Effector memory CD8-positive, alpha-beta T cell (primary cell): Measurements from ENCODE around the gene TIMM44.

Source experiments
- ATAC-seq: fragments of 150-1000 bp; cut with Tn5 transposase; replicated peaks from 2 replicates; pipeline ENCODE4 v1.10.0; 2021; ENCODE audit warnings: mild to moderate bottlenecking, moderate library complexity
- DNase-seq, 3 experiments: peaks; one replicate each; pipeline ENCODE4 v3.0.0; 2021
- H3K27ac Mint-ChIP-seq, 2 donors: one replicate each; pipeline ENCODE4 v1.8.0; 2022; ENCODE audit warnings: mild to moderate bottlenecking in 2 of 2, mixed read lengths in 2 of 2, moderate library complexity in 2 of 2
- H3K27me3 Mint-ChIP-seq, 2 donors: one replicate each; pipeline ENCODE4 v1.8.0; 2022; ENCODE audit warnings: mixed read lengths in 2 of 2
- H3K36me3 Mint-ChIP-seq: one replicate; pipeline ENCODE4 v1.8.0; 2022; ENCODE audit warnings: mild to moderate bottlenecking, moderate library complexity, mixed read lengths; ENCODE audit not compliant: insufficient read depth
- H3K4me1 Mint-ChIP-seq, 2 donors: one replicate each; pipeline ENCODE4 v1.8.0; 2022; ENCODE audit warnings: low read depth in 2 of 2, mixed read lengths in 2 of 2
- H3K4me3 Mint-ChIP-seq, 2 donors: one replicate each; pipeline ENCODE4 v1.8.0; 2022; ENCODE audit warnings: mild to moderate bottlenecking in 2 of 2, mixed read lengths in 2 of 2, moderate library complexity in 2 of 2
- H3K9me3 Mint-ChIP-seq, 2 donors: one replicate each; pipeline ENCODE4 v1.8.0; 2022; ENCODE audit warnings: mixed read lengths in 2 of 2

The TIMM44 gene

GRCh38 chr19:7881910-7882309, 61.6 kb downstream of the TIMM44 start:
- no peaks in the 10 kb centered on the region for H3K36me3 Mint-ChIP-seq
- H3K27me3 Mint-ChIP-seq, result no peaks in the 10 kb centered on the region
- peaks cover 0 to 1% of the 10 kb centered on the region in 2 donors for H3K4me1 Mint-ChIP-seq
- DNase-seq, result no peak
- H3K4me3 Mint-ChIP-seq, result no peak overlapping the region
- H3K9me3 Mint-ChIP-seq, result no peaks in the 10 kb centered on the region
- ATAC-seq, result no peak
- H3K27ac Mint-ChIP-seq, result peak overlapping the region in 1 of 2 donors; percentile 5

DNA sequence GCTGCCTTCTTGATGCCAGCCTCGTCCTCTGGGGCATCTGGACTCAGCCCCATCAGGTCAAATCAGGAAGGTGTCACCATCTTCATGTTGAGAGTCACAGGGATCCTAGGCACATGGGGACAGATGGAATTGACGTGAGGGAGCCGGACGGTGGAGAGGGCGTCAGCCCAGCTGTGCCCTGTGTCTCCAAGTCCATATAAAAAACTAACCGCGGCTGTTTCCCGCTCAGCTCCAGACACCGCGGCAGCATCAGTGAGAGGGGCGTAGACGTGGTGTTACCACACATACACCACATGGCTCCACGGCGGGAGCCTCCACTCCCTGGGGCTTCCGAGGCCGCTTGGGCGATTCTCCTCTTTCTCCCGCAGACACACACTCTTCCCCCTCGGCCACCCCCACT, 63.6 kb downstream of the TIMM44 start:
- Mint-ChIP-seq H3K27ac (no peak overlapping the region), H3K27me3 (peaks cover 0 to 11% of the 10 kb centered on the region in 2 donors), H3K9me3 (no peaks in the 10 kb centered on the region), H3K4me3 (no peak overlapping the region), H3K4me1 (peaks cover 0 to 1% of the 10 kb centered on the region in 2 donors), H3K36me3 (no peaks in the 10 kb centered on the region)
- DNase-seq (no peak), ATAC-seq (no peak)

DNA sequence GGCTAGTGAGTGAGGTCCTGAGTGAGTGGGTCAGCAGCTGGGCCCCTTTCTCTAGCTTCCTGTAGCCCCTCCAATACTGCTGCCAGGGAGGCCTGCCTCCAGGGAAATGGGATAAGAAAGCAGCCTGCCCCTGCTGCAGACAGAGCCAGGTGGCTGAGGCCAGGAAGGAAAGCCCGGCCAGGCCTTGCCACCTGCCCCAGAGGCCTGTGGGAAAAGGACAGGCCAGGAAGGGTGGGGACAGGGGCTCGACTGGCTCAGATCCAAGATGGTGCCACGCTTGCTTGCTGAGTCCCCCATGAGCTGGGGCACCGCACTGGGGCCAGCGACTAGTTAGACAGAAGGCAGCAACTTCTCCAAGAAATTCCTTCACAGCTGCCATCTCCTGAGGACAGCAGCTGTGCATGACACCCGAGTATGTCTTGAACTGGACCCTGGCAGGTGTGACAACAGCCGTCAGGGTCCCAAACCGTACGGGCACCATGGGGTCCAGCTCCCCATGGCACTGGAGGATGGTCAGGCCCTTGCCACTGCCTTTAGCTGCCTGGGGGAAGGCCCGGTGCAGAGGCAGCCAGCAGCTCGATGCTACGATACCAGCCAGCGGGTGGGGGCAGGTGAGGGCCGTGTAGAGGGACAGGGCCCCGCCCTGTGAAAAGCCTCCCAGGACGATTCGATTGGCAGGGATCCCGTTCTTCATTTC, 64.2 kb downstream of the TIMM44 start:
- Mint-ChIP-seq H3K4me3 (no peak overlapping the region), H3K9me3 (no peaks in the 10 kb centered on the region), H3K27me3 (peaks cover 0 to 15% of the 10 kb centered on the region in 2 donors), H3K4me1 (peaks cover 0 to 5% of the 10 kb centered on the region in 2 donors), H3K27ac (no peak overlapping the region), H3K36me3 (no peaks in the 10 kb centered on the region)
- DNase-seq (no peak), ATAC-seq (no peak)

DNA sequence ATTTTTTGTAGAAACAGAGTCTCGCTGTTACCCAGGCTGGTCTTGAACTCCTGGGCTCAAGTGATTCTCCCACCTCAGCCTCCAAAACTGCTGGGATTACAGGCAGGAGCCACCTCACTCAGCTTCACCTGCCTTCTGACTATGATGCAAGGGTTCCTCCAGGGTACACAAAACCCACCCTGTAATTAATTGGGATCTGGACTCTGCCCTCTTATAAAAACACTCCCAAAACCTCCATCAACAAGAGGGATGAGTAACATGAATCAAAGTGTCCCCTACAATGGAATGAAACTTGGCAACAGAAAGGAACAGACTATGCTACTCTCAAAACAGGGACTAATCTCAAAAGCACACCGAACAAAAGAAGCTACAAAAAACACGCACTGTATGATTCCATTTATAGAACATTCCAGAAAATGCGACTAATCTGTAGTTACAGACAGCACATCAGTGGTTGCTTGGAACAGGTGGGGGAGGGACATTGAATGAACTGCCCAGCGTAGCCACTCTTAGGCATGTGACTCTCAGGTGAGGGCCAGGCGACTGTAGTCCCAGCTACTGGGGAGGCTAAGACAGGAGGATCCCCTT, 66.1 kb downstream of the TIMM44 start:
- no peaks in the 10 kb centered on the region for H3K9me3 Mint-ChIP-seq
- H3K36me3 Mint-ChIP-seq, result no peaks in the 10 kb centered on the region
- no peak overlapping the region for H3K27ac Mint-ChIP-seq
- no peak overlapping the region for H3K4me3 Mint-ChIP-seq
- peaks cover 9 to 27% of the 10 kb centered on the region in 2 donors for H3K27me3 Mint-ChIP-seq
- peaks cover 3 to 6% of the 10 kb centered on the region in 2 donors for H3K4me1 Mint-ChIP-seq
- no peak for ATAC-seq
- no peak for DNase-seq
